MM.1S (cell line): Measurements from ENCODE around the gene RYR2.

Experiments
- DNase-seq: peaks from one replicate; pipeline ENCODE4 v3.0.0-alpha.2; 2015
- H2AFZ ChIP-seq: fragments of 300-600 bp; sonication (generic); 2 replicates; pipeline ENCODE4 v1.6.0; 2016; ENCODE audit warnings: antibody characterized with exemption, low read length
- H3F3A ChIP-seq: fragments of 300-600 bp; sonication (generic); 2 replicates; pipeline ENCODE4 v1.6.1; 2016; ENCODE audit warnings: mild to moderate bottlenecking, antibody characterized with exemption, low read length, moderate library complexity, mixed read lengths; ENCODE audit not compliant: insufficient read depth
- H3K27ac ChIP-seq: fragments of 300-600 bp; sonication (generic); 2 replicates; pipeline ENCODE4 v1.5.1; 2016; ENCODE audit warnings: mild to moderate bottlenecking, low read length
- H3K27me3 ChIP-seq: fragments of 300-600 bp; sonication (generic); replicated peaks from 2 replicates; pipeline ENCODE4 v1.6.0; 2016; ENCODE audit warnings: low read length; ENCODE audit not compliant: insufficient read depth
- H3K36me3 ChIP-seq: fragments of 300-600 bp; sonication (generic); replicated peaks from 2 replicates; pipeline ENCODE4 v1.6.1; 2016; ENCODE audit warnings: mild to moderate bottlenecking, low read length, mixed read lengths; ENCODE audit not compliant: insufficient read depth
- H3K4me1 ChIP-seq: fragments of 300-600 bp; sonication (generic); 2 replicates; pipeline ENCODE4 v1.6.1; 2016; ENCODE audit warnings: low read length, mixed read lengths
- H3K4me2 ChIP-seq: fragments of 300-600 bp; sonication (generic); 2 replicates; pipeline ENCODE4 v1.6.0; 2016; ENCODE audit warnings: low read depth, low read length
- H3K4me3 ChIP-seq: fragments of 300-600 bp; sonication (generic); 2 replicates; pipeline ENCODE4 v1.5.1; 2016; ENCODE audit warnings: low read length, mixed read lengths
- H3K79me2 ChIP-seq: fragments of 300-600 bp; sonication (generic); 2 replicates; pipeline ENCODE4 v1.6.1; 2016; ENCODE audit warnings: mixed run types, low read length, mixed read lengths
- H3K9ac ChIP-seq: fragments of 300-600 bp; sonication (generic); 2 replicates; pipeline ENCODE4 v1.6.1; 2016; ENCODE audit warnings: low read length, mixed read lengths
- H3K9me2 ChIP-seq: fragments of 300-600 bp; sonication (generic); replicated peaks from 2 replicates; pipeline ENCODE4 v1.6.1; 2016; ENCODE audit warnings: mild to moderate bottlenecking, low read length, mixed read lengths; ENCODE audit not compliant: insufficient read depth
- H3K9me3 ChIP-seq: fragments of 300-600 bp; sonication (generic); replicated peaks from 2 replicates; pipeline ENCODE4 v1.6.1; 2016; ENCODE audit warnings: mild to moderate bottlenecking, low read length, mixed read lengths; ENCODE audit not compliant: insufficient read depth
- H4K20me1 ChIP-seq: fragments of 300-600 bp; sonication (generic); 2 replicates; pipeline ENCODE4 v1.6.1; 2016; ENCODE audit warnings: mild to moderate bottlenecking, low read length, moderate library complexity, mixed read lengths; ENCODE audit not compliant: insufficient read depth
- EZH2 ChIP-seq: fragments of 300-600 bp; sonication (generic); optimal IDR thresholded peaks from 2 replicates; pipeline ENCODE3; 2017; ENCODE audit warnings: low read depth, mild to moderate bottlenecking, antibody characterized with exemption, low read length, mixed read lengths
- EZH2phosphoT487 ChIP-seq: fragments of 300-600 bp; sonication (generic); IDR thresholded peaks from 2 replicates; pipeline ENCODE4 v1.6.1; 2018; ENCODE audit warnings: antibody characterized with exemption, low read length
- TF ChIP-seq, protein P1 (sequence below): fragments of 300-600 bp; sonication (generic); IDR thresholded peaks from 2 replicates; pipeline ENCODE4 v1.5.1; 2016; ENCODE audit warnings: antibody characterized with exemption, low read length, mixed read lengths

RYR2 gene

DNA sequence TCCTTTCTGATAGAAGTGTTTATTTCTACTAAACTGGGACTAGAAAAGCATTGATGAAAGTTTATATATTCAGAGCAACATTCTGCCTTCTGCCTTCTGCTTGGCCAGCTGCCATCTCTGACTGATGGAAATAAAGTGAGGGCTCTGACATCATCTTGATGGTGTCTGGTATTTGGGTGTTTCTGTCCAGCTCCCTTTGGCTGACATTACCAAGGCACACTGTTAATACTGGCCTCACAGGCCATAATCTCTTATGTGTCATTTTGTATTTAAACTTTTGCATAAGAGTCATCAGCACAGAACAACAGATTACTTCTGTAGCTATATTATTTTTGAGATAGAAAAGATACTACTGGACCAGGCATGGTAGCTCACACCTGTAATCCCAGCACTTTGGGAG, 216.9 kb downstream of the RYR2 start:
- no peaks in the 10 kb centered on the region for H3K4me1 ChIP-seq
- no peak overlapping the region for H3K4me3 ChIP-seq
- H3K79me2 ChIP-seq, result no peaks in the 10 kb centered on the region
- H3K27ac ChIP-seq, result no peak overlapping the region
- no peak overlapping the region for H3K4me2 ChIP-seq
- no peaks in the 10 kb centered on the region for H3F3A ChIP-seq
- H3K9me2 ChIP-seq, result no peaks in the 10 kb centered on the region
- TF ChIP-seq EZH2, result no peak
- no peak for DNase-seq
- no peak overlapping the region for H3K9ac ChIP-seq
- no peaks in the 10 kb centered on the region for H4K20me1 ChIP-seq
- no peaks in the 10 kb centered on the region for H3K27me3 ChIP-seq
- H3K9me3 ChIP-seq, result no peaks in the 10 kb centered on the region
- H2AFZ ChIP-seq, result no peak overlapping the region
- H3K36me3 ChIP-seq, result no peaks in the 10 kb centered on the region

DNA sequence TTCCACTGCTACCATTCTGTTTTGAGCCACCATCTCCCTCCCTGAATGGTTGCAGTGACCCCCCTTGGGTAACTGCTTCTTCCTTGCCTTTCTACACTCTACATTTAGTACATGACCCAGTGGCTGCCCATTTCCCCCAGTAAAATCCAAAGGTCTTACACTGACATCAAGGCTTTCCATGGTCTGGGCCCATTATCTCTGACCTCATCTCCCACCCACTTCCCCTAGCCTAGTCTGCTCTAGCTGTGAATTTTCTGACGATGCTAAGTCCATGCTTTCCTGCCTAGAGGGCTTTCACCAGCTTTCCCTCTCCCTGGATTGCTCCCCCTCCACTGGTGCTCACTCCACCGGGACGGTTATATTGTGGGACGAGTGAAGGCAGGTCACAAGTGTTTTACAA, 219.2 kb downstream of the RYR2 start:
- no peak for DNase-seq
- H3K4me2 ChIP-seq, result no peak overlapping the region
- no peaks in the 10 kb centered on the region for H3K36me3 ChIP-seq
- no peaks in the 10 kb centered on the region for H3K27me3 ChIP-seq
- H2AFZ ChIP-seq, result no peak overlapping the region
- no peak overlapping the region for H3K27ac ChIP-seq
- TF ChIP-seq EZH2 (no peak), EZH2phosphoT487 (no peak)
- TF ChIP-seq, protein P1, sequence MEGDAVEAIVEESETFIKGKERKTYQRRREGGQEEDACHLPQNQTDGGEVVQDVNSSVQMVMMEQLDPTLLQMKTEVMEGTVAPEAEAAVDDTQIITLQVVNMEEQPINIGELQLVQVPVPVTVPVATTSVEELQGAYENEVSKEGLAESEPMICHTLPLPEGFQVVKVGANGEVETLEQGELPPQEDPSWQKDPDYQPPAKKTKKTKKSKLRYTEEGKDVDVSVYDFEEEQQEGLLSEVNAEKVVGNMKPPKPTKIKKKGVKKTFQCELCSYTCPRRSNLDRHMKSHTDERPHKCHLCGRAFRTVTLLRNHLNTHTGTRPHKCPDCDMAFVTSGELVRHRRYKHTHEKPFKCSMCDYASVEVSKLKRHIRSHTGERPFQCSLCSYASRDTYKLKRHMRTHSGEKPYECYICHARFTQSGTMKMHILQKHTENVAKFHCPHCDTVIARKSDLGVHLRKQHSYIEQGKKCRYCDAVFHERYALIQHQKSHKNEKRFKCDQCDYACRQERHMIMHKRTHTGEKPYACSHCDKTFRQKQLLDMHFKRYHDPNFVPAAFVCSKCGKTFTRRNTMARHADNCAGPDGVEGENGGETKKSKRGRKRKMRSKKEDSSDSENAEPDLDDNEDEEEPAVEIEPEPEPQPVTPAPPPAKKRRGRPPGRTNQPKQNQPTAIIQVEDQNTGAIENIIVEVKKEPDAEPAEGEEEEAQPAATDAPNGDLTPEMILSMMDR, result no peak
- H3K79me2 ChIP-seq, result no peaks in the 10 kb centered on the region
- no peaks in the 10 kb centered on the region for H3K9me3 ChIP-seq
- no peaks in the 10 kb centered on the region for H3K9me2 ChIP-seq
- H3F3A ChIP-seq, result no peaks in the 10 kb centered on the region
- H4K20me1 ChIP-seq, result no peaks in the 10 kb centered on the region
- H3K4me3 ChIP-seq, result no peak overlapping the region
- H3K9ac ChIP-seq, result no peak overlapping the region
- H3K4me1 ChIP-seq, result no peaks in the 10 kb centered on the region

- Histone ChIP-seq H3K4me2 (no peak overlapping the region), H4K20me1 (no peaks in the 10 kb centered on the region), H2AFZ (no peak overlapping the region), H3K9me2 (no peaks in the 10 kb centered on the region), H3K27ac (no peak overlapping the region), H3K36me3 (no peaks in the 10 kb centered on the region), H3K9ac (no peak overlapping the region), H3K4me1 (no peaks in the 10 kb centered on the region), H3K27me3 (no peaks in the 10 kb centered on the region), H3F3A (no peaks in the 10 kb centered on the region), H3K9me3 (no peaks in the 10 kb centered on the region), H3K79me2 (no peaks in the 10 kb centered on the region), H3K4me3 (no peak overlapping the region)
- no peak for DNase-seq
- TF ChIP-seq, protein P1, result no peak
- TF ChIP-seq EZH2 (no peak), EZH2phosphoT487 (no peak)
These were observed 225.8 kb downstream of the RYR2 start for GRCh38 chr1:237267743-237268142.

DNA sequence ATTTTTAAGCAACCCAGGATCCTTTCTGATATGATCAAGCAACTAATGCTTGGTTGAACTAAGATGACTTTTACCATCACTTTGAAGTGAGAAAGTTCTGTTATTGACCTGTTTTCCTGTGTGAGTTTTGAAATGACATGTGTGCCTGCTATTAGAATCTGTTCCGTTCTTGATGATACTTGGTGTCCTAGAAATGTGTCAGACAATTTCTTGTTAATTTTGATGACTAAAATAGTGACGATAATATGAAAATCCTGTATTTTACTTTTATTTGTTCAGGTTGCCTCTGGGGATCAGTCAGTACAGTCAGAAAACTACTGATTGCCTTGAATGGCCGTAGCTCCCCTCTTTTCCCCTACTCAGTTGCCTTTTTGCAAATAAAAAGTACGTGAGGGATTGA, 228.0 kb downstream of the RYR2 start:
- Histone ChIP-seq H4K20me1 (no peaks in the 10 kb centered on the region), H3K79me2 (no peaks in the 10 kb centered on the region), H2AFZ (no peak overlapping the region), H3K27me3 (no peaks in the 10 kb centered on the region), H3K9ac (no peak overlapping the region), H3K4me1 (no peaks in the 10 kb centered on the region), H3K27ac (no peak overlapping the region), H3K4me3 (no peak overlapping the region), H3K4me2 (no peak overlapping the region), H3K9me2 (no peaks in the 10 kb centered on the region), H3K36me3 (no peaks in the 10 kb centered on the region), H3F3A (no peaks in the 10 kb centered on the region), H3K9me3 (no peaks in the 10 kb centered on the region)
- no peak for DNase-seq
- TF ChIP-seq EZH2phosphoT487 (no peak), EZH2 (no peak)
- TF ChIP-seq, protein P1, result no peak
